HG02763 (cell line): ENCODE data around the gene SLIT1.

Experiments
- ATAC-seq: cut with Tn5 transposase; IDR thresholded peaks from one replicate; pipeline ENCODE4 v1.9.1; 2021; ENCODE audit warnings: mild to moderate bottlenecking, moderate library complexity; ENCODE audit not compliant: unreplicated experiment

SLIT1 gene

DNA sequence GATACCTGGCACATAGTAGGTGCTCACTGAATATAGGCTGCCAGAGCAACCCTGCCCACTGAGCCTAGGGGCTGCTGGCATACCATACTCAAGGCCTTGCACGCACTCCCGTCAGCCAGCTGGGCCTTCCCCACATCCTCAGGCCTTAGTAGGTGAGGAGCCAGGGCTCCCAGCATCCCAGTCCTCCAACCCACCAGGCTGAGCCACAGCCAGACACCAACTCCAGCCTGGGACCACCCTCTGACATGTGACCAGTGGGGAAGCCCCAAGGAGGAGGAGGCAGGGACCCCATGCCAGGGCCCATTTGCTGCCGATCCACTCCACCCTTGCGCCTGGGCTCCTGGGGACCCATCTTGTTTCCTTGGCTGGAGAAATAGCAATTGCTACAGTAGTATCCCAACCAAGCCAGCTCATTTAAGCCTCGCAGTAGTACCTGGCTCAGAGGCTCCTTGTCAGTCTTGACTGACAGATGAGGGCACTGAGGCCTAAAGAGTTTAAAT, 11.4 kb downstream of the SLIT1 start:
- no peak for ATAC-seq

DNA sequence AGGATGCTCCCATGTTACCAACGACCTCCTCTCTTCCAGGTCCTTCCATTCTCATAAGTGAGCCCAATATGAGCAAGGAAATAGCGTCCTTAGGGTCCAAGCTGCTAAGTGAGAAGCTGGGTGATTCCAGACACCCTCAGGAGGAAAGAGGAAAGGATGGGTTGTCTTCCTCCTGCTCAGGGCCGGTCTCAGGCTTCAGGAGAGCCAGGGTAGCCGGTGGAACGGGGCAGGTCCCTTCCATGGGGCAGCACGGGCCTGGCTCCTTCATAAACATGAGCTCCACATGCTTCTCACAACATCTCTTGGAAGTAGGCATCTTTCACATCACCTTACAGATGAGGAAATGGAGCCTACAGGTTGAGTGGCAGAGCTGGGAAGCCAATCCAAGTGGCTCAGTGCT, 12.7 kb downstream of the SLIT1 start:
- ATAC-seq, result no peak

DNA sequence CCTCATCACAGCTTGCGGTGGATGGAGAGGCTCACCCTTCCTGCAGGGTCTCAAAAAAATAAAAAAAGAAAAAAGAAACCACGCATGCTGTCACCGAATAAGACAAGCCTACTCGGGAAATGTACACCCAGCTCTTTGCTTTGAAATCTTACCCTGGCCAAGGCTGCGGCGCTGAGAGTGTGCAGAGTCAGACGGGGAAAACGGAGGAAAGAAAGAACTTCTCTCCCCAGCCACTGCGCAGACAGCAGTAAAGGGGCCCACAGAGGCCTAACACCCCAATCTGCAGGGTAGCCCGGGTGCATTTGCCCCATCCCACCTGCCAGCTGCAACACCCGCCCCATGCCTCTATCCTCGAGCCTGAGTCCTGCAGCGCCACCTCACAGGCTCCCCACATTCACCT, 14.8 kb downstream of the SLIT1 start:
- ATAC-seq, result no peak

DNA sequence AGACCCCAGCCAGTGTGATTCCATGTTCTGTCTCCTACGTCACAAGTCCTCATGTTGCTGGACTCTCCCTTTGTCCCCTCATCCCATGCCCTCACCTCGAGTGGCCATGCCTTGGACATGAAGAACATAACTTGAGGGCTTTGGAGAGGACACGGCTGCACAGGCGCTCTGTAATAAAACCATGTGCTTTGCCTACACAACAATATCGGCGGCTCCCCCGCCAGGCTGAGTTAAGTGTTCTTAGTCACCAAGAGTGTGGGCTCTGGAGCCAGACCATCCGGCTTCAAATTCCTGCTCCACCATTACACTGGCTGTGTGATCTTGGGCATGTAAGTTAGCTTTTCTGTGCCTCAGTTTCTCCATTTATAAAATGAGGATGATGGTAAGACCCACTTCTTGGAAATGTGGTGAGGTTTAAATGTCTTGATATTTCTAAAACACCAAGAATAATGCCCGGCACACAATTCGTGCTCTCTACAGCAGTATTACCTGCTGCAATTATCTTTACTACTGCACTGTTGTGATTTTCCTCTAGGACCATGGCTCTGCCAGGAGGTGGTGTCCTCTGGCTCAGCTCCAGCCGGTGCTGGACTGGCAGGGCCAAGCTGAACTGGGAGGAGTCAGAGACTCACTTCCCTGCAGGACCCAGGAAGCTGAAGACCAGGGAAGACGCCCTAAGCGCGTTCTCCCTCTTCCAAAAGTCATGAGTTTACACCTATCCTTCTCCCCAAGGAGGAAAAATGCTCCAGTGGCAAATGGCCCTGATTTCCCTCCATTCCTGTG, 15.7 kb downstream of the SLIT1 start:
- ATAC-seq, result no peak

DNA sequence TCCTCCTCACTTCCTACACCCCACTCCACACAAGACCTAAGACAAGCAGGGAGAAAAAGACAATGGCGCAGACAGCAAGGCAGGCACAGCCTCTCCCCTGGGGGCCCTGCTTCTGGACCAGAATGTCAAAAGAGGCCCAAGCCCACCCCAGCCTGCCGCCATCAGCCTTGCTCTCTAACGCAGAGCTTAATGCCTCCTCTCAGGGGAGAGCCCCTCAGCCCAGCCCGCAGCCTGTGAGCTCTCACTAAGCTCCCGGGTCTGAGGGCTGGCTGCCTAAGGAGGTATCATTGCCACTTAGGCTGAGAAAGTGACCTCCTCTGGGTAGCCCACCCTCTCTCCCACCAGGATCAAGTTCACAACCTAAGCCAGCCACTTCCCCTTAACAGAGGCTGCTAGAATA, 16.7 kb downstream of the SLIT1 start:
- ATAC-seq, result no peak

DNA sequence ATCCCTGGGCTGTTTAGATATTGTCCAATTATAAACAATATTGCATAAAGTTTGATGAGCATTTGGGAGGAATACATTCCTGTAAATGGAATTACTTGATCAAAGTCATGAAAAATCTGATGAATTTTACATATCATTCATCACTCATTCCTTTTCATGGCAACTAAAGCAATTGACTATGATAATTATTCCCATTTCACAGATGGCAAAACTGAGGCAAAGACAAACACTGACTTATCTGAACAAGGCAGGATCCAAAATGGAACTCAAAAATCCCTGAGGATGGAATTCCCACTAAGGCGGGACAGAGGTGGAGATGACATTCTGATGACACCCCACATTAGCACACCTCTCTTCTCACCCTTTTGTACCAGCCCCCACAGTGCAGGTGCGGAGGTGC, 17.1 kb downstream of the SLIT1 start:
- no peak for ATAC-seq

DNA sequence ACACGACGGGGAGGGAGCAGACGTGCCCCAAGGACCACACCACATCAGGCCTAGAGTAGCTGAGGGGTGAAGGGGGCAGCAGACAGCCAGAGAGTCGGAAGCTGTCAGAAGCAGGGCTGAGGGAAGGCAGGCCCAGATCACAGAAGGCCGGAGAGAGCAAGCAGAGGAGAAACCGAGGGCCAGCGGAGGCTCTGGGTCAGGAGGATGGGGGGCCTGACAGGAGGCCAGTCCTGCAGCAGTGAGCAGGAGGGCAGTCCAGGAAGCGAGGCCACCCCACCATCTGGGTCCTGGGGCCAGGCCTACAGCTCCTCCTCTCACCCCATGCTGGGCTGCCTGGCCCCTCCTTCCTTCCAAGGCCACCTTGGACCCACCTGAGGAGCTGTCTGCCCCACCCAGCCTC, 20.3 kb downstream of the SLIT1 start:
- no peak for ATAC-seq

DNA sequence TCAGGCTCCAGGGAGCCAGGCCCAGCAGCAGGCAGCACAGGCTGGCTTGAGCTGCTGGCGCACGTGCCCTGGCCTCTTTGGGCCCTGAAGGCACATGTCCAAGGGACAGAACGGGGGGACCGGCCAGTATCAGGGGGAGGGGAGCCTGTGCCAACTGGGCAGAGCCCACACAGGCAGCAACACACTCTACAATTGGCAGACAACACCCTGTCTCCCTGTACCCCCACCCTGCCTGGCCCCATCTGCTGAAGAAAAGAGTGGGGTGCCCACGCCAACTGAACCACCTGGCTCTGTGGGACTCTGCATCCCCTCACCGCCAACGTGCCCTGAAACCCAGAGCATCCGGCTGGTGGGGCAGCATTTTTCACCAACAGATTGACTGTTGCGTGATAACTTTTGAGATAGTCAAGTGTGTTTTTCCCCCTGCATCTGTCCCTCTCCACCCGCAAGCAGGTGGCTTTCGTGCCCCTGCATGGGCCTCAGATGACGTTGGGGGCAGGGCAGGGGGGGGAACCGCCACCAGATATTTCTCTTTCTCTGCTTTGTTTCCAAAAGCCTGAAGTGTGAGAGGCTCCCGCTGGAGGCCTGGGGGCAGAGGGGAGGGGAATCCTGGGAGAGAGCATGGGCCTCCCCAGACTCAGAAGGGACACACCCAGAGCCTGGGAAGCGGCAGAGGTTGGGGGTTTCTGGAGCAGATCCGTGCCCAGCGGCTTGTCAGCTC, 21.8 kb downstream of the SLIT1 start:
- no peak for ATAC-seq

DNA sequence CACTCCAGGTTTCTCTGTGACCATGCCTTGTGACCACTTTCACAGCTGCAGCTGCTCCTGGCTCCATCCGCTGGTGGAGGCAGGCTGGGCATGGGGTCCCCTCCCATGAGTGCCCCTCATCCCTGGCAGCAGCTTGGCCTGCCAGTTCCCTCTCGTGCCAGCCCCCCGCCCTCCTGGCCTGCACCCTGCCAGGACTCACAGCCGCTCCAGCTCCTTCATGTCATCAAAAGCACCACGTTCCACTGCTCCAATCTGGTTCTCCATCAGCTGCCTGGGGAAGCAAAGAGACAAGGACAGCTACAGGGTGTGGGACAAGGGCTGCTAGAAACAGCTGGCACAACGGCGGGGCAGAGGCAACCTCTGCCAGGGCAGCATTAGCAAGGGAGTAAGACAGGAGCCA, 22.6 kb downstream of the SLIT1 start:
- ATAC-seq, result no peak

DNA sequence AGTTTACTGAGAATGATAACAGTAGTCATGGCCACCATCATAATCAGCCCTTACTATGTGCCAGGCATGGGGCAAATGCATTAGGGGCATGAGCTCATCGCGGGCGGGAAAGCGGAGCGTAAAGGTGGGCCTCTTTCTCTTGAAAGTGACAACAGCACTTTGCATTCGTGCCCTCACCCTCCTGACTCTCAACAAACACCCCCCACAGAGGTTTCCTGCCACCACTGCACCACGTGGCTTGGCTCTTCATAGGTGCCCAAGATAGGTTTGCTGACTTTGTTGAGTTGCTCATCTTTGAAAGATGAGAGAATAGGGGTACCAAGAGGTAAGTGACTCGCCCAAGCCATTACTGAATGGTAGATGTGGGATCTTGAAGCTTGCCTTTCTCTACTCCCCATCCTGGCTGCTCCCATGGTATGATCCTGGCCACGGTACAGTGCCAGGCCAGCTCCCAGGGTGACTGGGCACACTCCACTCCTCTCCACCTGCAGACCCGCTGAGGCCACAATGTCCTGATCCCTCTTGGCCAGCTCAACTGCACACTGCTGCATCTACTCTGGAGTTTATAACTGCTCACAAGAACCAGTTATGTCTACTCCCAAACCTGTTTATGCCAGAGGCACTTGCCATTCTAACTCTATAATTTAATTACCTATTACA, 26.0 kb downstream of the SLIT1 start:
- ATAC-seq, result no peak

DNA sequence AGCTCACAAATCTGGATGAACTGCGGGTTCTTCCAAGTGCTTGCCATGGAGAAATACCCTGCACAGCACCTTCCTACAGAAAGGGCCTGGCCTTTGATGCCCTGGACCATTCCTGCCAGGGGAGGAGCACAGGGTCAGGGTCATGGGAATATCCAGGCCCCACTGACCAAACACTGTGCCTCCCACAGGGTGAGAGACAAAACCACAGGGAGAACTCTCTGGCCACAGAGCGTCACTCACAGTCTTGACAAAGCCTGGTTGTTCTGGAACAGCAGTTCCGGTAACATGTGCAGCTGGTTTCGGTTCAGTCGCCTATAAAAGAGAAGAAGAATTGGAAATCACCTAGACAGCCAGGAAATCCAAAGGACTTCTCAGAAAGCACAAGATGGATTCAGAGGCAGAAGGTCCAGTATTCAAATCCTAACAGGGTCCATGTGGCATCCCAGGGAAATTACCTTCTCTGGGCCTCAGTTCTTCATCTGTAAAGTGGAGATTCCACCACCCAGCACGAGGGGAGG, 28.1 kb downstream of the SLIT1 start:
- ATAC-seq, result no peak

DNA sequence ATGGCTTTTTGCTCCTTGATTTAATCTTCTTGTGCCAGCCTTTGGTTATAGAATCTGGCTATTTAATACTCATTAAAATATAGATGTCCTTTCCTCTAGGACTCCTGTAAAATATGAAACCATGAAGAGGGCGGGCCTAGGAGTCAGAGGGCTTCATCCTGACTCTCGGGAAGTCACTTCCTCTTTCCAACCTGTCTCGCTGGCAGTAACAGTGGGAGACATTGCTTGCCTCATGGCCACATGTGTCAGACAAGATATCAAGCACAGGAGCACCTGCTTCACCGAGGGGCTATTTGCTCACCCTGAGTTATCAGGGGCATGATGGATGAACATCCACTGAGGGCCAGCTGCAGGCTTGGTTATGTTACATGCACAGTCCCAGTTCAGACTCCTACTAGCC, 31.0 kb downstream of the SLIT1 start:
- no peak for ATAC-seq

DNA sequence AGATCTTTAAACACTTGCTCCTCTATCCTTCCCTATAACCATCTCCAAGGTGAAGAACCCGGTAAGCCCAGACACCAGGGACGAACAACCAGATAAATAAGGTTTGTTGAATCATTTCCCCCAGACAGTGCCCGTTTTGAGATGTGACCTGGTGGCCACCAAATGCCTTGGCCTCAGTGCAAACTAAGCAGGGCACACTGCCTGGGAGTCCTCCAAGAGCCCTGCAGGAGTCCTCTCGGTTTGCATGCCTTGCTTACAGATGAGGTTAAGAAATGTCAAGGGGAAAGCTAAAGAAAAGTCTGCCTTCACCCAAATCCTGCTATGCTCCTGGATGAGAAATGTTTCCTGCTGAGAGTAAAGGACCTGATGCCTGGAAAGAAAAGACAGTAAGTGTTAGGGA, 31.6 kb downstream of the SLIT1 start:
- ATAC-seq, result no peak

DNA sequence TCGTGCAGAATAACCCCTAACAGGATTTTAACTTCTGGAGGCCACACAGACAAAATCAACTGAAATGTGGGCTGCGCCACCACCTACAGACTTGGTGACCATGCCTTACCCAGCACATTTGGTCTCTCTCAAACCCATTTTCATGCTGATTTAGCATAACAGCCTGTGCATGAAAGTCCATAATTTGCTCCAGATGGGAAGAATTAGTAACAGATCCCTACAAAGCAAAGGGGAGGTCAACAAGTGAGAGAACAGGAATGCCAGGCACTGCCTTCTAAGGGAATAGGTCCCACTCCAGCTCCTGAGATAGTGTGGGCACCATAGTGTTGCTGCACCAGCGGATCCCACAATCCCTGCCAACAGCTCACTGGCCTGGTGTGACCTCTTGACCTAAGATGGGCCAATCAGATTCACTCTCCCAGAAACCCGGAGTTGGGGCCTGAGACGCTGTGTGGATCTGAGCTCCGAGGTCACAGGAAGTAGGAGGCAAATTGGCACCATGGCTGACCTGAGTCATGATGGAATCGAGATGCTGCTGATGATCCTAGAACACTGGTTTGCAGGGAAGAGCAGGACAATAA, 32.4 kb downstream of the SLIT1 start:
- no peak for ATAC-seq

DNA sequence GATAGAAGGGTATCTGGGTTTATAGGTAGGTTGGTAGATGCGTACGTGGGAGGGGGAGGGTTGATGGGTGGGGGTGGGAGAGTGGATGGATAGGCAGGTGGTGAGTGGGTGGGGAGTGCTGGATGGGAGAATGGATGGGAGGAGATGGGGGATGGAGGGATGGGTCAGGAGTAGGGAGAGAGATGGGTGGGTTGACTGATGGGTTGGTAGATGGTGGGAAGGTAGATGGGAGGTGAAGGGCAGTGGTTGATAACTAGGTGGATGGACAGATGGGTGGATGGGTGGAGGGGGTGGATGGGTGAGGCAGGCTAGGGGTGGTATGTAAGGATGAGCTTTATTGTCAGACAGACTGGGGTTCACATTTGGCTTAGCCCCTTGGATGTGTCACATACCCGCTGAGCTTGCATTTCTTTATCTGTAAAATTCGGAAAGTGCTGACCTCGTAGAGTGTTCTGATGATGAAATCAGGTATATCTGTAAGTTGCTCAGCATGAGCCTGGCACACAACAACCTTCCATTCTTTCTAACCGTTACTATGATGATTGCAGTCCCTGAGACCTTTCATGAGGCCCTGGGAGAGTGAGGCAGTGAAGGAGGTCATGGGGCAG, 34.3 kb downstream of the SLIT1 start:
- ATAC-seq, result no peak

DNA sequence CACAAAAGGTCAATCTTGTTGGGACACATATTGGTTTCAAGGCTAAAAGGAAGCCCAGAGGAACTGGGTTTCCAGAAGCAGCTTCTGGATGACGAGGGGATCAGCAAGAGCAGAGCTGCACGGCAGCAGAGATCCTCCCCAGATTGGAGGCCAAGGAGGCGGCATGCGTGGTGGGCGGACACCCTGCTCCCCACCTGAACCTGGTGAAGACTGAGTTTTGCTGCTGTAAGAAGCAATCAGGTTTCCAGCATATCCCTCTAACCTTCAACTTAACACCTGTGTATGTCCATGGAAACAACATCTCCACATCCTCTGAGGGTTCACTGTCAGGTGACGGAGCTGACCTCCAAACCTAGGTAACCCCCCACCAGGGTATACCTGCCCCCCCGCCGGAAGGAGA, 35.1 kb downstream of the SLIT1 start:
- ATAC-seq, result no peak

DNA sequence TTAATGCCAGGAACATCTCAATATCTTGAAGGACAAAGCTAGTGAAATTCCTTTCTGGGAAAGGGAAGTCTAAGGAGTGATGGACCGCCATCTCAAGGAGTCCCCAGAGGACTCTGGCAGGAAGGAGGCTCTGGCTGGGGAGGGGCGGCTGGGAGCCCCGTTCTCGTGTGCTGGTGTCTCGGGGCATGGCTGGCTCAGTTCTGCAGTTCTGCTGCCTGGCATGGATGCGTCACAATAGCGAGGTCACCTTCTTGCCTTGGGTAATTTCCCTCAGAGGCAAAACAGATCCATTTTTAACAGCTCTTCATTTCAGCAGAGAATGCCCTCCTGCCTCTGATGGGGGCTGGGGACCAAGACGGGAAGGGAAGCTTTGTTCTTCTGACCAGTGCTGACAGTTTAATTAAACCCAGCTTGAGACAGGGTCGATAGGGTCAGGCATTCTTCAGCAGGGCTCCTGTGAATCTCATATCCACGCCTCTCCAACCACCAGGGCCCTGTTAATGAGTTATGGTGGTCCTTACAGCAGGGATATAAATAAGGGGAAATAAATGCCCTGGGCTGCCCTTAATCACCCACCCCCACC, 35.7 kb downstream of the SLIT1 start:
- no peak for ATAC-seq

DNA sequence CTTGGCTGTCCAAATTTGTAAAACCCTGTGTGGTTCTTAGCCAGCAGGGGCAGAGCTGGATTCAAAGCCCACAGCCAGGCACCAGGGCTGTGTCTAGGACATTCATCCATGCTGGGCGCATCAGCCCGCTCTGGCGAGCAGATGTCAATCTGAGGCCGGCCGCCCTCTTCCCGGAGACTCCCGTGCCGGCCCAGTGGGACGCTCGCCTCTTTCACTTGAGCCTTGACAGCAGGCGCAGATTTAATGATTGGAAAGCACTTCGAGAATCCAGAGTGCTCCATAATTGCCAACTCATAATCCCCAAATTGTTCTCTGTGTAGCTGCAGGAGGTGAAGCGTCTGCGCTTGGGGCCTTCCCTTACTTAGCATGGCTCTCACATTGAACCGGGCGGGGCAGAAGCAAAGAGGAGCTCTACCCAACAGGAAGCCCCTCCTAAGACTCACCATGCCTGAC, 36.7 kb downstream of the SLIT1 start:
- no peak for ATAC-seq

DNA sequence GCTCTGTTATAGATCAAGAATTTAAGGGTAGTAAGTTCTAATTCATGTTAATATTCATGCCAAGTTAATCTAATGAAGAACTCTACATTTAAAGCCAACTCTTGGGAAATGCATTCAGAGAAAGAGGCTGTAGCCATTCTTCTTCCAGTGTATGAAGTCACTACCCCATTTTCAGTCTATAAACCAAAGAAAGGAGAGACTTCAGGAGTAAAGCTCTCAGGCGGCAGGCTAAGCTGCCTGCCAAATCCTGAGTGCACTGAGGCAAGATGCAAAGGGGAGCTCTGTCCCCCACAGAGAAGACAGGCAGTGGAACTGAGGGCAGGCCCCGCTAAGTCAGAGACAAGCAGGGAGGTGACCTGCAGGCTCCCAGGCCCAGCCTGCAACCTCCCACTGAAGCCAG, 41.5 kb downstream of the SLIT1 start:
- no peak for ATAC-seq

DNA sequence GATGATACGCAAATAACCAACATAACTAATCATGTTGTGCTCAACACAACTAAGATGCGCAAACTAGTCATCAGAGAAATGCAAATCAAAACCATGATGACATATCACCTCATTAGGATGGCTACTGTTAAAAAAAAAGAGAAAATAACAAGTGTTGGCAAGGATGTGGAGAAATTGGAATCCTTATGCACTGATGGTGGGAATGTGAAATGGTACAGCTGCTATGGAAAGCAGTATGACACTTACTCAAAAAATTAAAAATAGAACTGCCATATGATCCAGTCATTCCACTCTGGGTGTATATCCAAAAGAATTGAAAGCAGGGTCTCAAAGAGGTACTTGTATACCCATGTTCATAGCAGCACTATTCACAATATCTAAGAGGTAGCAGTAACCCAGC, 42.9 kb downstream of the SLIT1 start:
- ATAC-seq, result no peak
